ENCODE data around the gene PROK2.

PROK2 gene

GRCh38 chr3:71784914-71785531 lies at the start of gene PROK2:
Gene PROK2 (minus strand): TSS chr3:71785148. CDS start chr3:71785052, 96 bp downstream.
- DNase-seq, result peak; percentile 61

GRCh38 chr3:71831599-71831998 lies 46.7 kb upstream of the PROK2 start:
- no peak for DNase-seq

- DNase-seq, result no peak
Measured at GRCh38 chr3:71825551-71826283, 40.8 kb upstream of the PROK2 start.

GRCh38 chr3:71821116-71821515 lies 36.2 kb upstream of the PROK2 start:
- DNase-seq, result no peak

- no peak for DNase-seq
Measured at GRCh38 chr3:71817262-71817661, 32.3 kb upstream of the PROK2 start.

GRCh38 chr3:71816767-71817156 lies 31.8 kb upstream of the PROK2 start:
- DNase-seq, result no peak

- DNase-seq, result no peak
Measured at GRCh38 chr3:71815340-71816067, 30.6 kb upstream of the PROK2 start.

- DNase-seq, result peak; percentile 29
Measured at GRCh38 chr3:71813704-71814103, 28.8 kb upstream of the PROK2 start.

GRCh38 chr3:71813073-71813472 lies 28.1 kb upstream of the PROK2 start:
- no peak for DNase-seq

GRCh38 chr3:71810056-71810455 lies 25.1 kb upstream of the PROK2 start:
- DNase-seq, result no peak

GRCh38 chr3:71809321-71810026 lies 24.5 kb upstream of the PROK2 start:
- DNase-seq, result no peak

GRCh38 chr3:71806736-71807135 lies 21.8 kb upstream of the PROK2 start:
- no peak for DNase-seq

- DNase-seq, result no peak
Measured at GRCh38 chr3:71805691-71806090, 20.7 kb upstream of the PROK2 start.

GRCh38 chr3:71805199-71805598 lies 20.3 kb upstream of the PROK2 start:
- peak; percentile 46 for DNase-seq

GRCh38 chr3:71803248-71803647 lies 18.3 kb upstream of the PROK2 start:
- DNase-seq, result no peak

- no peak for DNase-seq
Measured at GRCh38 chr3:71801986-71802385, 17.0 kb upstream of the PROK2 start.

GRCh38 chr3:71800023-71800422 lies 15.1 kb upstream of the PROK2 start:
- DNase-seq, result no peak

GRCh38 chr3:71797455-71797854 lies 12.5 kb upstream of the PROK2 start:
- DNase-seq, result no peak

GRCh38 chr3:71796290-71796689 lies 11.3 kb upstream of the PROK2 start:
- DNase-seq, result no peak

GRCh38 chr3:71791634-71792033 lies 6.7 kb upstream of the PROK2 start:
- no peak for DNase-seq

- DNase-seq, result no peak
Measured at GRCh38 chr3:71789922-71790321, 5.0 kb upstream of the PROK2 start.

GRCh38 chr3:71787851-71788405 lies 3.0 kb upstream of the PROK2 start:
- DNase-seq, result no peak

- no peak for DNase-seq
Measured at GRCh38 chr3:71786551-71786950, 1.6 kb upstream of the PROK2 start.
